IMR-90 (cell line): ENCODE measurements around the gene FARS2. TPM values are rescaled to one million over a fixed set of nuclear protein-coding genes. Genes with fewer than 3 reads are reported as not detected.

Source experiments
- ATAC-seq: fragments of 200-7000 bp; cut with Tn5 transposase; 2 replicates; pipeline ENCODE4 v1.9.1; 2020; ENCODE audit warnings: low read depth, mild to moderate bottlenecking, moderate library complexity
- BruUV-seq: library from RNA; stranded (reverse); fragments of 400-500 nt; replicated peaks from 2 replicates; lab custom pipeline; 2021; lab: Mats Ljungman, UMichigan
- CTCF ChIA-PET: fragments of 300-600 bp; formaldehyde crosslinking; extraction: SDS; loops from one replicate; lab custom pipeline; 2021; ENCODE audit warnings: antibody characterized with exemption; lab: Yijun Ruan, JAX
- POLR2A ChIA-PET: fragments of 300-600 bp; sonication (Branson Sonifier 250); formaldehyde crosslinking; loops from one replicate; lab custom pipeline; 2022; ENCODE audit warnings: antibody characterized with exemption; ENCODE audit not compliant: unreplicated experiment; lab: Charles Lee
- DNase-seq: peaks from one replicate; pipeline ENCODE4 v3.0.0; 2013
- H2AFZ ChIP-seq: replicated peaks from 2 replicates; pipeline ENCODE3; 2013; ENCODE audit warnings: low read length, mild to moderate bottlenecking; ENCODE audit not compliant: poor library complexity
- H2AK5ac ChIP-seq: 2 replicates; pipeline ENCODE4 v1.6.1; 2013; ENCODE audit warnings: low read depth, low read length, inconsistent platforms
- H2AK9ac ChIP-seq: replicated peaks from 2 replicates; pipeline ENCODE3; 2013; ENCODE audit warnings: mild to moderate bottlenecking, low read depth, low read length, moderate library complexity; ENCODE audit not compliant: poor library complexity
- H2BK120ac ChIP-seq: 2 replicates; pipeline ENCODE4 v1.6.1; 2013; ENCODE audit warnings: low read depth, low read length, inconsistent platforms
- H2BK15ac ChIP-seq: 3 replicates; pipeline ENCODE4 v1.6.1; 2013; ENCODE audit warnings: low read depth, low read length, inconsistent platforms
- H2BK20ac ChIP-seq: 2 replicates; pipeline ENCODE4 v1.6.1; 2013; ENCODE audit warnings: low read depth, mild to moderate bottlenecking, inconsistent platforms, low read length, moderate library complexity
- H2BK5ac ChIP-seq: 2 replicates; pipeline ENCODE4 v1.6.1; 2013; ENCODE audit warnings: mild to moderate bottlenecking, low read depth, low read length, inconsistent platforms; ENCODE audit not compliant: poor library complexity, severe bottlenecking
- H3K14ac ChIP-seq: replicated peaks from 2 replicates; pipeline ENCODE4 v1.6.1; 2013; ENCODE audit warnings: low read depth, low read length, inconsistent platforms
- H3K18ac ChIP-seq: 2 replicates; pipeline ENCODE4 v1.6.1; 2013; ENCODE audit warnings: low read depth, low read length, control low read depth
- H3K23ac ChIP-seq: 2 replicates; pipeline ENCODE4 v1.6.1; 2013; ENCODE audit warnings: low read depth, low read length, inconsistent platforms
- H3K27ac ChIP-seq: 2 replicates; pipeline ENCODE4 v1.5.1; 2013; ENCODE audit warnings: mild to moderate bottlenecking, control low read depth, low read length; ENCODE audit not compliant: insufficient read depth
- H3K27me3 ChIP-seq: 2 replicates; pipeline ENCODE4 v1.6.1; 2013; ENCODE audit warnings: low read length; ENCODE audit not compliant: control insufficient read depth, insufficient read depth
- H3K36me3 ChIP-seq: 2 replicates; pipeline ENCODE4 v1.6.1; 2013; ENCODE audit warnings: low read length, mixed read lengths; ENCODE audit not compliant: control insufficient read depth, insufficient read depth
- H3K4ac ChIP-seq: 2 replicates; pipeline ENCODE4 v1.6.1; 2013; ENCODE audit warnings: low read depth, low read length, inconsistent platforms
- H3K4me1 ChIP-seq: 2 replicates; pipeline ENCODE4 v1.6.1; 2013; ENCODE audit warnings: low read length, mixed read lengths; ENCODE audit not compliant: control insufficient read depth, insufficient read depth
- H3K4me2 ChIP-seq: 2 replicates; pipeline ENCODE4 v1.6.1; 2013; ENCODE audit warnings: low read depth, mild to moderate bottlenecking, control low read depth, low read length, moderate library complexity
- H3K4me3 ChIP-seq: 2 replicates; pipeline ENCODE4 v1.5.1; 2013; ENCODE audit warnings: low read depth, mild to moderate bottlenecking, control low read depth, low read length, moderate library complexity; ENCODE audit not compliant: insufficient read depth
- H3K56ac ChIP-seq: 2 replicates; pipeline ENCODE4 v1.6.1; 2013; ENCODE audit warnings: low read length, inconsistent platforms; ENCODE audit not compliant: insufficient read depth; ENCODE audit errors: extremely low read depth
- H3K79me1 ChIP-seq, 2 experiments: 2 replicates each; pipeline ENCODE4 v1.6.1; 2013; ENCODE audit warnings: low read length in 2 of 2, inconsistent platforms in 1 of 2, low read depth in 1 of 2
- H3K9ac ChIP-seq: 2 replicates; pipeline ENCODE4 v1.6.1; 2013; ENCODE audit warnings: low read depth, low read length, control low read depth
- H3K9me1 ChIP-seq: 2 replicates; pipeline ENCODE4 v1.6.1; 2013; ENCODE audit warnings: low read length, inconsistent platforms; ENCODE audit not compliant: insufficient read depth
- H3K9me3 ChIP-seq: 2 replicates; pipeline ENCODE4 v1.6.1; 2013; ENCODE audit warnings: low read length; ENCODE audit not compliant: control insufficient read depth, insufficient read depth
- H4K20me1 ChIP-seq: 2 replicates; pipeline ENCODE4 v1.6.1; 2013; ENCODE audit warnings: low read length, inconsistent platforms; ENCODE audit not compliant: insufficient read depth
- H4K5ac ChIP-seq: 2 replicates; pipeline ENCODE4 v1.6.1; 2013; ENCODE audit warnings: mild to moderate bottlenecking, low read depth, low read length, control low read depth
- H4K8ac ChIP-seq, 2 experiments: 2 replicates each; pipeline ENCODE4 v1.6.1; 2013; ENCODE audit warnings: low read depth in 2 of 2, low read length in 2 of 2, control low read depth in 1 of 2, inconsistent platforms in 1 of 2
- H4K91ac ChIP-seq: 2 replicates; pipeline ENCODE4 v1.6.1; 2013; ENCODE audit warnings: low read depth, low read length, inconsistent platforms; ENCODE audit not compliant: insufficient read depth
- BHLHE40 ChIP-seq: fragments of 150-350 bp; IDR thresholded peaks from 2 replicates; pipeline ENCODE4 v1.6.1; 2016; ENCODE audit warnings: mild to moderate bottlenecking, low read depth, low read length
- CEBPB ChIP-seq: IDR thresholded peaks from 2 replicates; pipeline ENCODE4 v1.6.1; 2012; ENCODE audit warnings: low read depth, low read length, improper control_type of control experiment
- CHD1 ChIP-seq: IDR thresholded peaks from 2 replicates; pipeline ENCODE4 v1.6.1; 2012; ENCODE audit warnings: low read depth, low read length, improper control_type of control experiment
- ELK1 ChIP-seq: fragments of 150-350 bp; IDR thresholded peaks from 2 replicates; pipeline ENCODE4 v1.6.1; 2016; ENCODE audit warnings: low read depth, mild to moderate bottlenecking, low read length, moderate library complexity, borderline replicate concordance
- FOS ChIP-seq: fragments of 150-350 bp; IDR thresholded peaks from 2 replicates; pipeline ENCODE4 v1.6.1; 2016; ENCODE audit warnings: low read depth, low read length
- MAFK ChIP-seq: IDR thresholded peaks from 2 replicates; pipeline ENCODE4 v1.6.1; 2012; ENCODE audit warnings: low read depth, low read length, improper control_type of control experiment
- MAZ ChIP-seq: IDR thresholded peaks from 2 replicates; pipeline ENCODE4 v1.6.1; 2012; ENCODE audit warnings: low read depth, mild to moderate bottlenecking, low read length, improper control_type of control experiment, moderate library complexity, borderline replicate concordance
- MXI1 ChIP-seq: IDR thresholded peaks from 2 replicates; pipeline ENCODE4 v1.6.1; 2012; ENCODE audit warnings: low read depth, mild to moderate bottlenecking, low read length, moderate library complexity, borderline replicate concordance
- NFE2L2 ChIP-seq: fragments of 150-350 bp; IDR thresholded peaks from 2 replicates; pipeline ENCODE4 v1.6.1; 2016; ENCODE audit warnings: low read depth, mild to moderate bottlenecking, low read length
- POLR2A ChIP-seq: IDR thresholded peaks from 2 replicates; pipeline ENCODE4 v1.6.1; 2012; ENCODE audit warnings: mild to moderate bottlenecking, low read depth, low read length
- RAD21 ChIP-seq: IDR thresholded peaks from 2 replicates; pipeline ENCODE4 v1.6.1; 2012; ENCODE audit warnings: low read length, improper control_type of control experiment
- RCOR1 ChIP-seq: IDR thresholded peaks from 2 replicates; pipeline ENCODE4 v1.6.1; 2012; ENCODE audit warnings: mild to moderate bottlenecking, low read length, improper control_type of control experiment; ENCODE audit not compliant: insufficient replicate concordance
- RFX5 ChIP-seq: IDR thresholded peaks from 2 replicates; pipeline ENCODE4 v1.8.0; 2012; ENCODE audit warnings: low read depth, mild to moderate bottlenecking, low read length, moderate library complexity
- SMC3 ChIP-seq: fragments of 150-350 bp; IDR thresholded peaks from 2 replicates; pipeline ENCODE4 v1.6.1; 2016; ENCODE audit warnings: low read depth, mild to moderate bottlenecking, antibody characterized with exemption, low read length, moderate library complexity
- WGBS, 2 experiments: methylation state at CpG; one replicate each; pipeline versions ENCODE4 v1.1.5 to v1.1.7; 2013; ENCODE audit warnings: missing lambda C conversion rate in 2 of 2; ENCODE audit not compliant: insufficient read length in 1 of 2; ENCODE audit errors: extremely low coverage in 2 of 2; 5-methylcytosine and 5-hydroxymethylcytosine counted together
- dilution Hi-C: fragments of 300-500 bp; cut with HindIII; formaldehyde crosslinking; loops from one replicate; pipeline ENCODE4 v1.14.3; 2018; ENCODE audit warnings: low sequenced_read_pairs; ENCODE audit not compliant: unreplicated experiment
- in situ Hi-C: fragments of 300-500 bp; cut with MboI; formaldehyde crosslinking; loops from 3 replicates; pipeline ENCODE4 v1.14.3; 2019; ENCODE audit warnings: low sequenced_read_pairs, inconsistent platforms, mixed read lengths
- intact Hi-C: fragments of 100-400 bp; cut with micrococcal nuclease; formaldehyde crosslinking; loops from 2 replicates; pipeline ENCODE4 v1.10.0; 2022
- polyA plus RNA-seq, 3 experiments: library from polyadenylated mRNA; depleted of rRNA; stranded (reverse); fragments of >200 nt; gene quantifications; 2 replicates each; pipeline ENCODE4 v1.2.3, GENCODE V29; 2012; ENCODE audit warnings: low replicate concordance in 1 of 3
- total RNA-seq: library from RNA; depleted of rRNA; stranded (reverse); fragments of >200 nt; gene quantifications from 2 replicates; pipeline ENCODE4 v1.2.3, GENCODE V29; 2012
- TF ChIP-seq, protein P1 (sequence below): conservative IDR thresholded peaks from 2 replicates; pipeline ENCODE4 v1.5.1; 2012; ENCODE audit warnings: mild to moderate bottlenecking, low read depth, low read length, improper control_type of control experiment
- TF ChIP-seq, protein P2 (sequence below): fragments of 150-350 bp; IDR thresholded peaks from 2 replicates; pipeline ENCODE4 v1.6.1; 2017; ENCODE audit warnings: mild to moderate bottlenecking, antibody characterized with exemption, low read length, low read depth

FARS2 gene
- total and polyA plus RNA-seq, 2 of the 4 experiments (the other 2 are of a cell fraction): 12.1 to 28.9 TPM

DNA sequence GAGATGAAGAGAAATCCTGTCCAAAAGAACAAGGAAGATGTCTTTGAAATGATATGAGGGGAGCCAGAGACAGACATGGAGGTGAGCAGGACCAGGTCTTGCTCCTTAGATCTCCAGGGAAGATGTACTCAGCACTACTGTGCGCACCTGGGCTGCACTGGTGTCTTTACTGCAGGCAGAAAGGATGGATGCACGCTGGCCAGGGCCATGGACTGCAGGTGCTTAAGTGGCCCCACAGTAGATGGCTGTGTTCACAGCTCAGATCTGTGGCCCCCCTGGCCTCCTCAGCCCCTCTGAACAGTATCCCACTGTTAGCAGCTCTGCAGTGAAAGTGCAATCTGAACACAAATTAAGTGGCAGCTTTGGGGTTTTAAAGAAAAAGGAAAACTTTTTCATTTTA lies 402.4 kb downstream of the FARS2 start:
- WGBS, 2 experiments: no CpG with 5 or more reads among the region's 2 CpGs
- H3K9me1 ChIP-seq: peaks cover 5% of the 10 kb centered on the region; the same call in 1 of the 2 replicates

More for the DNA sequence above, 402.4 kb downstream of the FARS2 start:
- TF ChIP-seq BHLHE40 (no peak), MAZ (no peak), CHD1 (no peak), POLR2A (no peak), FOS (no peak), RAD21 (no peak), NFE2L2 (no peak), MXI1 (no peak), CEBPB (no peak), RCOR1 (no peak), SMC3 (no peak), ELK1 (no peak), MAFK (no peak), RFX5 (no peak)
- TF ChIP-seq, protein P1, sequence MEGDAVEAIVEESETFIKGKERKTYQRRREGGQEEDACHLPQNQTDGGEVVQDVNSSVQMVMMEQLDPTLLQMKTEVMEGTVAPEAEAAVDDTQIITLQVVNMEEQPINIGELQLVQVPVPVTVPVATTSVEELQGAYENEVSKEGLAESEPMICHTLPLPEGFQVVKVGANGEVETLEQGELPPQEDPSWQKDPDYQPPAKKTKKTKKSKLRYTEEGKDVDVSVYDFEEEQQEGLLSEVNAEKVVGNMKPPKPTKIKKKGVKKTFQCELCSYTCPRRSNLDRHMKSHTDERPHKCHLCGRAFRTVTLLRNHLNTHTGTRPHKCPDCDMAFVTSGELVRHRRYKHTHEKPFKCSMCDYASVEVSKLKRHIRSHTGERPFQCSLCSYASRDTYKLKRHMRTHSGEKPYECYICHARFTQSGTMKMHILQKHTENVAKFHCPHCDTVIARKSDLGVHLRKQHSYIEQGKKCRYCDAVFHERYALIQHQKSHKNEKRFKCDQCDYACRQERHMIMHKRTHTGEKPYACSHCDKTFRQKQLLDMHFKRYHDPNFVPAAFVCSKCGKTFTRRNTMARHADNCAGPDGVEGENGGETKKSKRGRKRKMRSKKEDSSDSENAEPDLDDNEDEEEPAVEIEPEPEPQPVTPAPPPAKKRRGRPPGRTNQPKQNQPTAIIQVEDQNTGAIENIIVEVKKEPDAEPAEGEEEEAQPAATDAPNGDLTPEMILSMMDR: no peak
- TF ChIP-seq, protein P2, sequence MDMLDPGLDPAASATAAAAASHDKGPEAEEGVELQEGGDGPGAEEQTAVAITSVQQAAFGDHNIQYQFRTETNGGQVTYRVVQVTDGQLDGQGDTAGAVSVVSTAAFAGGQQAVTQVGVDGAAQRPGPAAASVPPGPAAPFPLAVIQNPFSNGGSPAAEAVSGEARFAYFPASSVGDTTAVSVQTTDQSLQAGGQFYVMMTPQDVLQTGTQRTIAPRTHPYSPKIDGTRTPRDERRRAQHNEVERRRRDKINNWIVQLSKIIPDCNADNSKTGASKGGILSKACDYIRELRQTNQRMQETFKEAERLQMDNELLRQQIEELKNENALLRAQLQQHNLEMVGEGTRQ: no peak
- no peak overlapping the region for H2BK20ac ChIP-seq
- H2BK5ac ChIP-seq: no peak overlapping the region
- H3K56ac ChIP-seq: no peak overlapping the region
- BruUV-seq: no TSS peak
- no peak overlapping the region for H2AK9ac ChIP-seq
- H3K4ac ChIP-seq: no peak overlapping the region
- no peaks in the 10 kb centered on the region for H3K27me3 ChIP-seq
- intact Hi-C loops (no loop called here), dilution Hi-C loops (no loop called here), in situ Hi-C loops (no loop called here)
- H3K9ac ChIP-seq: no peak overlapping the region
- H4K8ac ChIP-seq: no peak overlapping the region
- DNase-seq: no peak
- H2AK5ac ChIP-seq: no peak overlapping the region
- no peak overlapping the region for H3K4me2 ChIP-seq
- POLR2A ChIA-PET: no interaction called here
- H3K27ac ChIP-seq: no peak overlapping the region
- CTCF ChIA-PET: no interaction called here
- no peak overlapping the region for H3K18ac ChIP-seq
- H3K9me3 ChIP-seq: no peaks in the 10 kb centered on the region
- H3K23ac ChIP-seq: no peak overlapping the region
- no peak overlapping the region for H4K91ac ChIP-seq
- H3K79me1 ChIP-seq: no peaks in the 10 kb centered on the region; a peak in 1 of 4 replicates
- peaks cover 3% of the 10 kb centered on the region; the same call in 1 of the 2 replicates for H3K4me1 ChIP-seq
- H2AFZ ChIP-seq: no peak overlapping the region
- H4K20me1 ChIP-seq: no peaks in the 10 kb centered on the region
- H2BK15ac ChIP-seq: no peak overlapping the region
- H3K14ac ChIP-seq: no peak overlapping the region
- no peak overlapping the region for H3K4me3 ChIP-seq
- H3K36me3 ChIP-seq: no peaks in the 10 kb centered on the region
- H2BK120ac ChIP-seq: no peak overlapping the region
- ATAC-seq: no peak
- H4K5ac ChIP-seq: no peak overlapping the region
